A549 (cell line): ENCODE data around the gene TBC1D14.

Experiments used
- EHMT2 ChIP-seq: fragments of 200-600 bp; sonication (generic); IDR thresholded peaks from 2 replicates; pipeline ENCODE4 v1.6.1; 2016; ENCODE audit warnings: antibody characterized with exemption, low read depth, mild to moderate bottlenecking, moderate library complexity
- GATA3 ChIP-seq: IDR thresholded peaks from 2 replicates; pipeline ENCODE4 v1.6.1; 2012; ENCODE audit warnings: borderline replicate concordance
- HDAC2 ChIP-seq: fragments of 200-600 bp; sonication (generic); IDR thresholded peaks from 2 replicates; pipeline ENCODE4 v1.6.1; 2016
- POLR2A ChIP-seq: IDR thresholded peaks from 2 replicates; pipeline ENCODE4 v1.6.1; 2012; ENCODE audit warnings: mild to moderate bottlenecking, low read length
- RAD21 ChIP-seq, 2 experiments: fragments of >200 bp in 1 of 2; sonication (Bioruptor Twin) in 1 of 2; formaldehyde crosslinking in 1 of 2; IDR thresholded peaks in 1 of 2; conservative IDR thresholded peaks in 1 of 2; 2 replicates in 1 of 2; 3 replicates in 1 of 2; pipeline ENCODE4 v1.6.1; 2012 to 2018; ENCODE audit warnings: inconsistent platforms in 1 of 2
- SMC3 ChIP-seq: fragments of >200 bp; sonication (Bioruptor Twin); formaldehyde crosslinking; IDR thresholded peaks from 3 replicates; pipeline ENCODE4 v1.6.1; 2018; ENCODE audit warnings: inconsistent platforms
- TF ChIP-seq, protein P1 (sequence below): fragments of >200 bp; sonication (Bioruptor Twin); formaldehyde crosslinking; IDR thresholded peaks from 3 replicates; pipeline ENCODE4 v1.5.1; 2016

GRCh38 chr4:7049739-7050138, 140.1 kb downstream of the TBC1D14 start:
- TF ChIP-seq GATA3 (no peak), HDAC2 (no peak), SMC3 (no peak), EHMT2 (no peak), POLR2A (no peak), RAD21 (conservative IDR thresholded peaks at IDR 0.05 in 1 of 2, IDR thresholded peaks at IDR 0.05 in 1 of 2) (no peak)
- TF ChIP-seq, protein P1, sequence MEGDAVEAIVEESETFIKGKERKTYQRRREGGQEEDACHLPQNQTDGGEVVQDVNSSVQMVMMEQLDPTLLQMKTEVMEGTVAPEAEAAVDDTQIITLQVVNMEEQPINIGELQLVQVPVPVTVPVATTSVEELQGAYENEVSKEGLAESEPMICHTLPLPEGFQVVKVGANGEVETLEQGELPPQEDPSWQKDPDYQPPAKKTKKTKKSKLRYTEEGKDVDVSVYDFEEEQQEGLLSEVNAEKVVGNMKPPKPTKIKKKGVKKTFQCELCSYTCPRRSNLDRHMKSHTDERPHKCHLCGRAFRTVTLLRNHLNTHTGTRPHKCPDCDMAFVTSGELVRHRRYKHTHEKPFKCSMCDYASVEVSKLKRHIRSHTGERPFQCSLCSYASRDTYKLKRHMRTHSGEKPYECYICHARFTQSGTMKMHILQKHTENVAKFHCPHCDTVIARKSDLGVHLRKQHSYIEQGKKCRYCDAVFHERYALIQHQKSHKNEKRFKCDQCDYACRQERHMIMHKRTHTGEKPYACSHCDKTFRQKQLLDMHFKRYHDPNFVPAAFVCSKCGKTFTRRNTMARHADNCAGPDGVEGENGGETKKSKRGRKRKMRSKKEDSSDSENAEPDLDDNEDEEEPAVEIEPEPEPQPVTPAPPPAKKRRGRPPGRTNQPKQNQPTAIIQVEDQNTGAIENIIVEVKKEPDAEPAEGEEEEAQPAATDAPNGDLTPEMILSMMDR = no peak
